Measurements from ENCODE around the gene SLAMF7.
"Not testable (repeated sequence)": the region's sequence is repeated elsewhere in the genome, so short reads cannot be mapped to it uniquely, and the experiment has no call there.

SLAMF7 gene

GRCh38 chr1:160739098-160739511 lies at the start of gene SLAMF7:
SLAMF7 (plus strand) TSS chr1:160739247; CDS start chr1:160739302, 55 bp downstream.
- DNase-seq = no peak

GRCh38 chr1:160692390-160692789 lies 46.7 kb upstream of the SLAMF7 start:
- DNase-seq = not testable (repeated sequence)

- no peak for DNase-seq
Observed at GRCh38 chr1:160702100-160702499, 36.9 kb upstream of the SLAMF7 start.

- no peak for DNase-seq
Observed at GRCh38 chr1:160704250-160704649, 34.8 kb upstream of the SLAMF7 start.

- DNase-seq = not testable (repeated sequence)
Observed at GRCh38 chr1:160705212-160705621, 33.8 kb upstream of the SLAMF7 start.

- DNase-seq = no peak
Observed at GRCh38 chr1:160705742-160706141, 33.3 kb upstream of the SLAMF7 start.

GRCh38 chr1:160706526-160707235 lies 32.4 kb upstream of the SLAMF7 start:
- DNase-seq = no peak

GRCh38 chr1:160707236-160708064 lies 31.6 kb upstream of the SLAMF7 start:
- no peak for DNase-seq

- no peak for DNase-seq
Observed at GRCh38 chr1:160708118-160708517, 30.9 kb upstream of the SLAMF7 start.

- no peak for DNase-seq
Observed at GRCh38 chr1:160708801-160709200, 30.2 kb upstream of the SLAMF7 start.

GRCh38 chr1:160709715-160710114 lies 29.3 kb upstream of the SLAMF7 start:
- DNase-seq = no peak

- no peak for DNase-seq
Observed at GRCh38 chr1:160710517-160711252, 28.4 kb upstream of the SLAMF7 start.

GRCh38 chr1:160711276-160711601 lies 27.8 kb upstream of the SLAMF7 start:
- no peak for DNase-seq

- no peak for DNase-seq
Observed at GRCh38 chr1:160711602-160712311, 27.3 kb upstream of the SLAMF7 start, which contains the start of gene CD48. CD48 (minus strand) TSS chr1:160711822; CDS start chr1:160711763, 59 bp downstream.

GRCh38 chr1:160712525-160713080 lies 26.4 kb upstream of the SLAMF7 start:
- not testable (repeated sequence) for DNase-seq

- DNase-seq = no peak
Observed at GRCh38 chr1:160713161-160713560, 25.9 kb upstream of the SLAMF7 start.

GRCh38 chr1:160714034-160714648 lies 24.9 kb upstream of the SLAMF7 start:
- DNase-seq = not testable (repeated sequence)

GRCh38 chr1:160716013-160716412 lies 23.0 kb upstream of the SLAMF7 start:
- no peak for DNase-seq

GRCh38 chr1:160717306-160717705 lies 21.7 kb upstream of the SLAMF7 start:
- DNase-seq = no peak

GRCh38 chr1:160718210-160718609 lies 20.8 kb upstream of the SLAMF7 start:
- DNase-seq = no peak

- no peak for DNase-seq
Observed at GRCh38 chr1:160720356-160721085, 18.5 kb upstream of the SLAMF7 start.

Data from NCI-H1105 (cell line).